ENCODE results near the gene IGSF21.

IGSF21 gene

GRCh38 chr1:18190598-18190997 lies 83.0 kb downstream of the IGSF21 start:
- no peak for TF ChIP-seq CTCF (IDR thresholded peaks at IDR 0.05; ENCODE audit: low read depth, low read length)
- in situ Hi-C loops (cut with HindIII; ENCODE audit: low sequenced_read_pairs) = no loop called here
- DNase-seq (ENCODE audit: low read depth, low spot score) = no peak
- H3K4me3 ChIP-seq (ENCODE audit: low read depth, low read length) = no peak overlapping the region

GRCh38 chr1:18191037-18191436 lies 83.4 kb downstream of the IGSF21 start:
- no peak for TF ChIP-seq CTCF (IDR thresholded peaks at IDR 0.05; ENCODE audit: low read depth, low read length)
- H3K4me3 ChIP-seq (ENCODE audit: low read depth, low read length) = no peak overlapping the region
- no peak for DNase-seq (ENCODE audit: low read depth, low spot score)
- in situ Hi-C loops (cut with HindIII; ENCODE audit: low sequenced_read_pairs) = no loop called here

- TF ChIP-seq CTCF (IDR thresholded peaks at IDR 0.05; ENCODE audit: low read depth, low read length) = no peak
- DNase-seq (ENCODE audit: low read depth, low spot score) = no peak
- in situ Hi-C loops (cut with HindIII; ENCODE audit: low sequenced_read_pairs) = no loop called here
- H3K4me3 ChIP-seq (ENCODE audit: low read depth, low read length) = no peak overlapping the region
Observed at GRCh38 chr1:18191481-18192155, 84.0 kb downstream of the IGSF21 start.

GRCh38 chr1:18192182-18192581 lies 84.6 kb downstream of the IGSF21 start:
- in situ Hi-C loops (cut with HindIII; ENCODE audit: low sequenced_read_pairs) = no loop called here
- no peak overlapping the region for H3K4me3 ChIP-seq (ENCODE audit: low read depth, low read length)
- no peak for TF ChIP-seq CTCF (IDR thresholded peaks at IDR 0.05; ENCODE audit: low read depth, low read length)

GRCh38 chr1:18192974-18193373 lies 85.4 kb downstream of the IGSF21 start:
- DNase-seq (ENCODE audit: low read depth, low spot score) = no peak
- in situ Hi-C loops (cut with HindIII; ENCODE audit: low sequenced_read_pairs) = no loop called here
- no peak overlapping the region for H3K4me3 ChIP-seq (ENCODE audit: low read depth, low read length)
- TF ChIP-seq CTCF (IDR thresholded peaks at IDR 0.05; ENCODE audit: low read depth, low read length) = no peak

More at GRCh38 chr1:18192182-18192581, 84.6 kb downstream of the IGSF21 start:
- DNase-seq (ENCODE audit: low read depth, low spot score) = no peak

- no peak overlapping the region for H3K4me3 ChIP-seq (ENCODE audit: low read depth, low read length)
- DNase-seq (ENCODE audit: low read depth, low spot score) = no peak
- in situ Hi-C loops (cut with HindIII; ENCODE audit: low sequenced_read_pairs) = no loop called here
- TF ChIP-seq CTCF (IDR thresholded peaks at IDR 0.05; ENCODE audit: low read depth, low read length) = no peak
Observed at GRCh38 chr1:18197299-18197698, 89.7 kb downstream of the IGSF21 start.

Data from astrocyte of the spinal cord (primary cell).